ENCODE measurements around the gene ZBTB7A. TPM values are rescaled to one million over a fixed set of nuclear protein-coding genes. Genes with fewer than 3 reads are reported as not detected.

ZBTB7A gene
- total and polyA plus RNA-seq, 2 experiments from 2014 or later = 17.8 to 41.3 TPM

- no peak for DNase-seq
- no peak overlapping the region for H3K27ac ChIP-seq
- peaks cover 4% of the 10 kb centered on the region; the same call in 1 of the 2 replicates for H3F3A ChIP-seq (ENCODE audit: insufficient read depth)
- no peaks in the 10 kb centered on the region for H3K36me3 ChIP-seq (ENCODE audit: low read depth)
- H3K9me2 ChIP-seq (ENCODE audit: insufficient read depth) = no peaks in the 10 kb centered on the region
- in situ Hi-C loops (cut with MboI) = no loop called here
- H3K4me2 ChIP-seq (ENCODE audit: unreplicated experiment) = no peak overlapping the region
- H4K20me1 ChIP-seq (ENCODE audit: insufficient read depth) = no peaks in the 10 kb centered on the region
- no peaks in the 10 kb centered on the region for H3K4me1 ChIP-seq (ENCODE audit: insufficient read depth)
- no peak for TF ChIP-seq EZH2phosphoT487 (IDR thresholded peaks at IDR 0.05; ENCODE audit: insufficient read depth, low read depth)
- TF ChIP-seq EZH2 (IDR thresholded peaks at IDR 0.05; ENCODE audit: insufficient read depth, poor library complexity, severe bottlenecking) = no peak
- H3K9ac ChIP-seq = no peak overlapping the region
- WGBS, 2 experiments (ENCODE audit: low coverage in 1 of 2, low lambda C conversion rate in 2 of 2, missing lambda C conversion rate in 2 of 2) = 87 to 90% methylated on average over 3 of the region's 3 CpGs
- no peak overlapping the region for H2AFZ ChIP-seq
- H3K4me3 ChIP-seq = no peak overlapping the region
- H3K27me3 ChIP-seq (replicated peaks; ENCODE audit: insufficient read depth) = no peaks in the 10 kb centered on the region
- no peaks in the 10 kb centered on the region for H3K79me2 ChIP-seq (ENCODE audit: insufficient read depth)
- H3K9me3 ChIP-seq (ENCODE audit: low read depth) = no peaks in the 10 kb centered on the region
Observed at GRCh38 chr19:4077007-4077374, 10.3 kb upstream of the ZBTB7A start.

- Histone ChIP-seq H3K4me1 (ENCODE audit: insufficient read depth) (no peaks in the 10 kb centered on the region), H3K79me2 (ENCODE audit: insufficient read depth) (no peaks in the 10 kb centered on the region), H4K20me1 (ENCODE audit: insufficient read depth) (no peaks in the 10 kb centered on the region), H2AFZ (no peak overlapping the region), H3K27ac (no peak overlapping the region), H3K4me2 (ENCODE audit: unreplicated experiment) (no peak overlapping the region), H3K9ac (no peak overlapping the region), H3K9me3 (ENCODE audit: low read depth) (no peaks in the 10 kb centered on the region), H3K36me3 (ENCODE audit: low read depth) (no peaks in the 10 kb centered on the region), H3K9me2 (ENCODE audit: insufficient read depth) (no peaks in the 10 kb centered on the region), H3K27me3 (replicated peaks; ENCODE audit: insufficient read depth) (no peaks in the 10 kb centered on the region), H3F3A (ENCODE audit: insufficient read depth) (peaks cover 4% of the 10 kb centered on the region; the same call in 1 of the 2 replicates), H3K4me3 (no peak overlapping the region)
- peak; percentile 33 for DNase-seq
- 66 to 68% methylated on average over 9 of the region's 9 CpGs for WGBS, 2 experiments (ENCODE audit: low coverage in 1 of 2, low lambda C conversion rate in 2 of 2, missing lambda C conversion rate in 2 of 2)
- TF ChIP-seq EZH2 (IDR thresholded peaks at IDR 0.05; ENCODE audit: insufficient read depth, poor library complexity, severe bottlenecking) (no peak), EZH2phosphoT487 (IDR thresholded peaks at IDR 0.05; ENCODE audit: insufficient read depth, low read depth) (no peak)
- in situ Hi-C loops (cut with MboI) = no loop called here
Observed at GRCh38 chr19:4075373-4075772, 8.7 kb upstream of the ZBTB7A start.

GRCh38 chr19:4071610-4072009 lies 4.9 kb upstream of the ZBTB7A start:
- H3K27me3 ChIP-seq (replicated peaks; ENCODE audit: insufficient read depth) = no peaks in the 10 kb centered on the region
- DNase-seq = no peak
- no peaks in the 10 kb centered on the region for H3K9me3 ChIP-seq (ENCODE audit: low read depth)
- in situ Hi-C loops (cut with MboI) = no loop called here
- no peaks in the 10 kb centered on the region for H4K20me1 ChIP-seq (ENCODE audit: insufficient read depth)
- H3F3A ChIP-seq (ENCODE audit: insufficient read depth) = peaks cover 4% of the 10 kb centered on the region; the same call in 1 of the 2 replicates
- H2AFZ ChIP-seq = no peak overlapping the region
- no peaks in the 10 kb centered on the region for H3K4me1 ChIP-seq (ENCODE audit: insufficient read depth)
- no peaks in the 10 kb centered on the region for H3K79me2 ChIP-seq (ENCODE audit: insufficient read depth)
- no peak overlapping the region for H3K4me3 ChIP-seq
- TF ChIP-seq EZH2 (IDR thresholded peaks at IDR 0.05; ENCODE audit: insufficient read depth, poor library complexity, severe bottlenecking) (no peak), EZH2phosphoT487 (IDR thresholded peaks at IDR 0.05; ENCODE audit: insufficient read depth, low read depth) (no peak)
- H3K27ac ChIP-seq = no peak overlapping the region
- H3K4me2 ChIP-seq (ENCODE audit: unreplicated experiment) = no peak overlapping the region
- no peak overlapping the region for H3K9ac ChIP-seq
- no peaks in the 10 kb centered on the region for H3K9me2 ChIP-seq (ENCODE audit: insufficient read depth)
- 94 to 95% methylated on average over 3 of the region's 3 CpGs for WGBS, 2 experiments (ENCODE audit: low coverage in 1 of 2, low lambda C conversion rate in 2 of 2, missing lambda C conversion rate in 2 of 2)
- no peaks in the 10 kb centered on the region for H3K36me3 ChIP-seq (ENCODE audit: low read depth)

DNA sequence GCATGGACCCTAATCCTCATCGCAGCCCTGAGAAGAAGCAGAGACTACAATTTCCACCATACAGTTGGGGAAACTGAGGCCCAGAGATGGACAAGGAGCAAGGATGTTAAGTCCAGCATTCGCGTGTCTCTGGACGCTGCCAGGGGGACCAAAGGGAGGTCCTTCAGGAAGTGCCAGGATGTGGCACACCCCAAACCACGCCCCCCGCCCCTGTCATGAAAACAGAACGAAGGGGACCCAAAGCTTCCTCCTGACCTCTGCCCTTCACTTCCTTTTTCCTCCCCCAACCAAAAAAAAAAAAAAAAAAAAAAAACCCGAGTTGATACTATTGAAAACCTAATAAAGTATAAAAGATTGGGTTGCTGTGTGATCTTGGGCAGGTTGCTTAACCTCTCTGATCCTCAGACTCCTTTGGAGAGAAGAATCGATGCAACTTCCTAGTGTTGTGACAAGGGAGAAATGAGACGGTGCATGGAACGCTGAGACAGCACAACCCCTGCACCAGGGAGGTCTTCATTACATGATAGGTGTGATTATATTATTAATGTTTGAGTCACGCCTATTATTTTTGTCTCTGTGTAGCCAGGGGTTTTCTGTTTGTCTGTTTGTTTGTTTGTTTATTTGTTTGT lies 2.7 kb upstream of the ZBTB7A start:
- Histone ChIP-seq H3K36me3 (ENCODE audit: low read depth) (no peaks in the 10 kb centered on the region), H3K27me3 (replicated peaks; ENCODE audit: insufficient read depth) (no peaks in the 10 kb centered on the region), H3K4me3 (no peak overlapping the region), H4K20me1 (ENCODE audit: insufficient read depth) (no peaks in the 10 kb centered on the region), H3K4me1 (ENCODE audit: insufficient read depth) (no peaks in the 10 kb centered on the region), H3K79me2 (ENCODE audit: insufficient read depth) (peaks cover 6% of the 10 kb centered on the region), H3K9me2 (ENCODE audit: insufficient read depth) (no peaks in the 10 kb centered on the region), H3K9ac (no peak overlapping the region), H3F3A (ENCODE audit: insufficient read depth) (peaks cover 2% of the 10 kb centered on the region; the same call in 1 of the 2 replicates), H3K9me3 (ENCODE audit: low read depth) (no peaks in the 10 kb centered on the region), H3K4me2 (ENCODE audit: unreplicated experiment) (no peak overlapping the region), H2AFZ (no peak overlapping the region), H3K27ac (no peak overlapping the region)
- TF ChIP-seq EZH2 (IDR thresholded peaks at IDR 0.05; ENCODE audit: insufficient read depth, poor library complexity, severe bottlenecking) (no peak), EZH2phosphoT487 (IDR thresholded peaks at IDR 0.05; ENCODE audit: insufficient read depth, low read depth) (no peak)
- DNase-seq = no peak
- in situ Hi-C loops (cut with MboI) = no loop called here
- 79 to 80% methylated on average over 11 to 12 of the region's 12 CpGs for WGBS, 2 experiments (ENCODE audit: low coverage in 1 of 2, low lambda C conversion rate in 2 of 2, missing lambda C conversion rate in 2 of 2)
